NCI-H82 (cell line): ENCODE results near the gene NF2.

Experiments used
- DNase-seq: peaks from one replicate; lab custom pipeline; 2025; lab: John Stamatoyannopoulos, UW

Gene NF2

DNA sequence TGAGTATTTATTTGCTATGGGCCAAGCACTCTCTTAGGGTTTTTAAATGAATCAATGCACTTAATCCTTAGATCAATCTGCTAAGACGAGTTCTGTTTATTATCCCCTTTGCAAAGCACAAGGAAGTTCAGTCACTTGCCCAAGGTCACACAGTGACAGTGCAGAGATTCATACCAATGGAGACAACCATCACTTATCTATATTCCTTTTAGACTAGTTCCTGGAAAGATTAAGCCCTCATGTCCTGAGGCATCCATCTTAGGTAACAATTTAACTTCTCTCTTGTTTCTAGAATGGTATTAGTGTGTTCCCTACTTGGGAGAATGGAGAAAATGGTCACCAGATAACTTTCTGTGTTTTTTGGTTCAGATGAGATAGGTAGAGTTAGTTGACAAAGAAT, 28.3 kb downstream of the NF2 start:
- DNase-seq: no peak

DNA sequence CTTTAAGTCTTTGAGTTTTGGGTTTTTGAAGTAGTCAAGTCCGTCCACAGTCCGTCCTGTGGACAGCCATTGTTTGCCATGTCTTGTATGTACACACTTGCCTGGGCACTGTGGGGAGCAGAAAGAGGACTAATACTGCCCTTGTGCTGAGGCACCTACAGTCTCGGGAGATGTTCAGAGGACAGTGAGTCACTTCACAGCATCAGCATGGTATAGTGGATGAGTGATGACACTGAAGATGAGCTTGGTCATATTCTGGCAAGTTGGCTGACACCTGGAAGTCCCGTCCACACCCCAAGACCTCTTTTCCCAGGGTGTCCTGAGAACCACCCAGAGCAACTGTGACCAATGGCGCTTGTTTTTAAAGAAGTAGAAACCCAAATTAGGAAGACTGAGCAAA, 29.2 kb downstream of the NF2 start:
- DNase-seq: no peak

DNA sequence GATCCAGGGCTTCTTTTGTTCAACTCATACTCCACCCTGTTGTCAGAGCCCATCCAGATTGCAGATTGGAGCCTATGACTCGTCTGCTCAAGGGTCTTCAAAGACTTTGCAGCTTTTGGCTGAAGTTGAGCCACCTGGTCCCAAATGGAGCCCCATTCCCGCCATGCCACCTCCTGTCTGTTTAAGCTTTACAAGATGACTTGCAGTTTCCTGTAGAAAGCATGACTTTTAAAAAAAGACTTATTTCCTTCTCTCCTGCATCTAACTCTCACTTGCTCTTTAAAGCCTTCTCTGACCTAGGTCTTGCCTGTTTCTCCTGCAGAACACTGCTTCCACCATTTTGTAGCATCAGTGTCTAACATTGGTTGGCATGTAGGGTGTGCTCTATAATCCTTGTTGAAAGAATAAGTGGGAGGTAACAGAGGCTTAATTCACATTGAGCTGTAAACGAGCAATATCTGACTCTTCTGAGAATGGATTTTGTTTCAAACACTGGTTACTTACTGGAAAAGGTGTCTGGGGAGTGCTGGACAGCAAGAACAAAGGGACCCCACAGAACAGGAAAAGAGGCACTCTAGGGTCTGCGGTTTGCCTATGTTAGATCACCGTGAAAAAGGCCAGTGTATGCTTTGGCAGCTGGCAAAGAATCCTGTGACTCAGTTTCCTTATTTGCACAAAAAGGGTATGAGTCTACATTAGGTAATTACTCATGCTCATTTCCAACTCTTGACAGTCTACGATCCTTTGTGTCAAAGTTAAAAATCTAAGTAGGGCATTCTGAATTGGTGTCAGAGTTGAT, 30.3 kb downstream of the NF2 start:
- DNase-seq: no peak

DNA sequence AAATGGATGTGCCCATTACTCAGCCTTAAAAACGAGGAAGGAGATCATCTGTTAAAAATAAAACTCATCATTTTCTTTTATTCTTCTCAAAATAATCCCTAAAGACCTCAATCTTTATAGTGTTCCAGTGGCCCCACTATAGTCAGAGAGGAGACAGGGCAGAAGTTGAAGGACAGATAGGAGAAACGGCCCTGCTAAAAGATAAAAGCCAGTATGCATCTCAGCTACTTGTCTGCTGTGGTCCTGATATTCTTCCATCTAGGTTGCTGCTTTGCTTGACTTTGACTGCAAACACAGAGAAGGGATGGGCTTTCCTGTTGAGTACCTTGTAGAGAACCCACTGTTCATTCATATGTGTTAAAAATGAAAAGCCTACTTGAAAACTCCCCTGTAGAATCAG, 31.4 kb downstream of the NF2 start:
- no peak for DNase-seq

DNA sequence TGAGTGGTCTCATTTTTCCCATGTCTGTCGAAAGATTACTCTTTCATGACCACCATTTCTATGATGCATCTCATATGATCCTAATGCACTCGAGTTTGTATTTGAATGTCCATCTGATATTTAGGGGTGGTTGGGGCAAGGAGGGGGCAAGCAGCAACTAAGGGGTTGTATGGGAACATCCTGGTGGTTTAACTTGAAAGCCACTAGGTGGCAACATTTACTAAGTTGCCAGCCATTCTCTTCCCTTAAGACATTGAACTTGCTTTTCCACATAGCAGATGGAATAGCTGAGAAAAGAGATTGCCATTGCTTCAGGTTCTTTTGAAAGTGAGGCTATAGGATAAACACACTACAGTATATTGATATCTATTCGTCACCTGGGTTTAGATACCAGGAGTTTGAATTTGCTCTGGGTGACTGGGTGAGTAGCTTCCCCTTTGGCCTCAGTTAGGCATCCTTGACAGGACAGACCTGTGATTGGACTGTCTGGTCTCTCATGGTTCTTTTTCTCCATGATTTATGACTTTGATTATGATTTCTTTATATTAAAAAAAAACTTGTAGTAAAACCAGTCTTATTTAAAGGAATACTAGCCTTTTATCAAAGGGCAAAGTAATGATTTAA, 32.4 kb downstream of the NF2 start:
- peak; percentile 81 for DNase-seq

DNA sequence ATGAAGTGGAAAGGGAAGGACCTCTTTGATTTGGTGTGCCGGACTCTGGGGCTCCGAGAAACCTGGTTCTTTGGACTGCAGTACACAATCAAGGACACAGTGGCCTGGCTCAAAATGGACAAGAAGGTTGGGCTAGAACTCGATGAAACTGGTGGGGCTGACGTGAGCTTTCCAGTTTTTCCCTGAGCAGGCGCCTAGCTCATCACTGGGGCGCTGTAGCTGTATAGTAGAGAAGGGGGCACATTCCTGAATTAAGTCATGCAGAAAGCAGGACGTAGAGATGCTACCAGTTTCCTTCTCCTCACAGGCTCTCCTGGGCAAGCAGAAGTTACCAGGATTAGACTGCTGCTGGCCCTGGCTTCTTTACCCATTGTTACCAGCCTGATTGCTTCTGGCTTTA, 33.3 kb downstream of the NF2 start:
- no peak for DNase-seq

DNA sequence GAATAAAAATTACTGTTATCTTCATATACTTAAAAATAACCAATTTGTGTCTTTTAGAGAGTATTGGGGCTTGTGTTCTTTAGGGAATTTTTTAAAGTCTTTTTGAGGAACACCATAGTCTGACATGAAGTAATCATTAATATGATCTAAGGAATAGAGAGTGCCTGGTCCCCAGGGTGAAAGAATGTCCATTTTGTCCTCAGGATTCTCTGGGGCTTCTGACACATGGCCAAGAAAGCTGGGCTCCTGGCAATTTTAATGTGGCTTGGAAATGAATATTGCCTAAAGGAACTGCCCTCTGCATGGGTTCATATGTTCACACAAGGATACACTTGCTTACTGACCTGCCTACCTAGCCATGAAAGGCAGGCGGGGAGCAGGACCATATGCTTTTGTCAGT, 33.7 kb downstream of the NF2 start:
- DNase-seq: no peak

DNA sequence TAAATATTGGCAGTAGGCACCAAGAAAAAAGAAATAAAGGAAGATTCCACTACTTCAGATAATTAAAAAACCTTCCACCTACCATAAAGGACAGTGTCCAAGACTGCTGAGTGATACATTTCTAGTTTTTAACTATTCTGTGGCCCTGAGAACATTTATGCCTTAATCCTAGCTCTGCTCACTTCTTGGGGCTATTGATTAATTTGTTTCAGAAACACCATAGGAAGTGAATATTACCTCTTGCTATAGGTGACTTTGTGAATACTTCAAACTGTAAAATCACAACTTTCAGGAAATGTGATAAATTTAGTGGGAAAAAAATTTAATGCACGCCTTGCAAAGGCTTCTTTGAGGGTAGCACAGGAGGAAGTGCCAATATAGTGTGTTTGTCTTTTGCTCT, 35.2 kb downstream of the NF2 start:
- no peak for DNase-seq

DNA sequence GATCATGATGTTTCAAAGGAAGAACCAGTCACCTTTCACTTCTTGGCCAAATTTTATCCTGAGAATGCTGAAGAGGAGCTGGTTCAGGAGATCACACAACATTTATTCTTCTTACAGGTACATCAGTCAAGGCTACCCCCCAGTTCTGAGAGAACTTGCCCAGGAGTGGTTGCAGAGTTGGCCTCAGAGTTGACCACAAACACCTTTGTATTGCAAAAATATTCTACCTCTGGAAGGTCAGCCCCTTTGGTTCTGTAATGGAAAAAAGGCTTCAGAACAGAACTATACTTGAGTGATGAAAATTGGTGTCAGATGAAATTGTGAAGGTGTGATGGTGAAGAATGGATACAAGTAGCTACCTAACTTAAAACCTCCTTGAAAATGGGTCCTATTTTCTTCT, 35.7 kb downstream of the NF2 start:
- DNase-seq: no peak

DNA sequence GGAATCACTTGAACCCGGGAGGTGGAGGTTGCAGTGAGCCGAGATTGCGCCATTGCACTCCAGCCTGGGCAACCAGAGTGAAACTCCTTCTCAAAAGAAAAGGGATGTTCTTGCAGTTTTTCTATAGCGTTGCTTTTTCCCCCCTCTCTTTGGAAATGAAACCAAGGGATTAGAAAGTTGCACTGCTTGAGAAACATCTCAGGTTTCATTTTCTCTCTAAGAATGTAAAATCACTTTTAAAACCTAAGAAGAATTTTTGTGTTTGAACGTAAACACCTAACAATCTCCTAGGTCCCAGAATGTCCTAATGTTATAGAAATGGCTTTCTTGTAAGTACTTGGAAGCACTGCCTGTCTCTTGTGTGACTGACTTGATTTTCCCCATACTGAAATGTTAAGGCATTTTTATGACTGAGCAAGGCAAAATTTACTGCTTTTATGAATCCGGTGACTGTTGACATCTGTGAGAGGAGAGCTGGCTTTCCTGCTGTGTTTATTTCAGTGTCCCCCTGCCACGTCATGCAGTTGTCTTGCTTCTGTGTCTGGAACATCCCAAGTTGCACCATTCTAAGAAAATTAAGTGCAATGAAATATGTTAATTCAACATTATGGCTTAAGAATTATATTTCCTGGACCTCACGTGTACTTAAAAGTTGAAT, 37.7 kb downstream of the NF2 start:
- no peak for DNase-seq

DNA sequence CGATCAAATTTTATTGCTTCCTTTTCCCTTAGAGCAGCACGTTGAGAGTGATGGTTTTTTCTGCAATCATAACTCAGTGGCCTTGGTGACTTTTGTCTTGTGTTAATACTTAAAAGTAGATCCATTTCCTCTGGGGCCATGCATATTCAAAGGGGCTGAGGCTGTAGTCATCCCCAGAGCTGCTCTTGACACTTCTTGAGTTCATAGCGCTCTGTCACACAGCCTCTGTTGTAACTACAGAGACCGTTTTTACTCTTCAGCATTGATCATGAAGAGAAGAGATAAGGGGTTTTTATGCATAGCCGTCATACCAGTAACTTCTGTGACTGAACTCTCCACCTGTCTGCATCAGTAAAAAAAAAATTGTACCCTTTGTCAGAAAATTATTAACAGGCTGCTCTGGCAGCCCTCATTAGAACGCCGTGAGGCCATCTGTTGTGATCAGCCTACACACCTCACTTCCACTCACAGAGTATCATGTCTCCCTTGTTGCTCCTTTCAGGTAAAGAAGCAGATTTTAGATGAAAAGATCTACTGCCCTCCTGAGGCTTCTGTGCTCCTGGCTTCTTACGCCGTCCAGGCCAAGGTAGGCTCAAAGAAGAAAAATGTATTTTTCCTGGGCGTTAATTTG, 38.4 kb downstream of the NF2 start:
- DNase-seq: no peak

DNA sequence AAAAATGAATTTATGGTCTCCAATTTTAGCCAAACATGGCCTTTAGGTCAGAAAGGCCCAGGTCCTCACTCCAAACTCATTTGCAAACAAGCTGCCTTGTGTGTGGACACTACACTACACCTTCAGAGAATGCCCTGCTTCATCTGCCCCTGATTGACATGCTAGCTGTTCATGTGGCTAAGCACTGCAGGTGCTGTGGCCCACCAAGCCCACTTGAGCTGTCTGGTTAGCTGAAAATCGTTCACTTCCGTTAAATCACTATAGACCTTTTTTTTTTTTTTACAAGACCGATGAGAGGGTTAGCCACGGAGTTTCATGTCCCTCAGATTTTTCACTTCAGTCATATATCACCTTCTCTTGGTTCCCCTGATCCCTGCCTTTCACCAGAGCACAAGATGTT, 39.3 kb downstream of the NF2 start:
- DNase-seq: no peak

DNA sequence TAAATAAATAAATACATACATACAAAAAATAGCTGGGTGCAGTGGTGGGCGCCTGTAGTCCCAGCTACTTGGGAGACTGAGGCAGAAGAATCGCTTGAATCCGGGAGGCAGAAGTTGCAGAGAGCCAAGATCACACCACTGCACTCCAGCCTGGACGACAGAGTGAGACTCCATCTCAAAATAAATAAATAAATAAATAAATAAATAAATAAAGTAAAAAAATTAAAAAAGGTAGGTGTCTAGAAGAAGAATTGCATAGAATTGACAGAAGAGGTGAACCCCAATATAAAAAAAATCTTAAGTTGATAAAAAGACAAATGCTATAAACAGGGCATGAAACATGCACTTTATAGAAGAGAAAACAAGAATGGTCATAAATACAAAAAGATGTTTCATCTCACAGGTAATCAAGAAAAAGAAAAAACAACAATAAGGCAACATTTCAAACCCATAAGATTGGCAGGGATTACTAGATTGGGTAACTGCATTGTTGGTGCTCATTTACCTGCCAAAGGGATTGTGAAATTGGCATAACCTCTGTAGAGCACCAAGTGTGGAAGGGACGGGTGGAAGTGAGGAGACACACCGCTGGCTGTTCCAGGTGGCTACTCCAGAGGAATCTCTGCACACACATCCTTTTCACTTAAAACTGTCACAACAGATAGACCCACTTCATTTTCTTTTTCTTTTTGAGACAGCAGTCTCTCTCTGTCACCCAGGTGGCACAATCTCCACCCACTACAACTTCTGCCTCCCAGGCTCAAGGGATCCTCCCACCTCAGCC, 44.7 kb downstream of the NF2 start:
- DNase-seq: no peak

DNA sequence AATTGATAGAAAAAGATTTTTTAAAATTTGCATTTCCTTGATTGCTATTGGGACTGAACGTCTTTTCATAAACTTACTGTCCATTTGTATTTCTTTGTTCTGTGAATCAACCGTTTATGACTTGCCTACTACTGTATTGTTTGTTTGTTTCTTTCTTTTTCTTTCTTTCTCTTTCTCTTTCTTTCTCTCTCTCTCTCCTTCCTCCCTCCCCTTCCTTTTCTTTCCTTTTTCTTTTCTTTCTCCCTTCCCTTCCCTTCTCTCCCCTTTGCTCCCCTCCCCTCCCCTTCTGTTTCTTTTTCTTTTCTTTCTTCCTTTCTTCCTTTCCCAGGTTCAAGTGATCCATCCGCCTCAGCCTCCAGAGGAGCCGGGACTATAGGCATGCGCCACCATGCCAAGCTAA, 46.9 kb downstream of the NF2 start:
- no peak for DNase-seq

DNA sequence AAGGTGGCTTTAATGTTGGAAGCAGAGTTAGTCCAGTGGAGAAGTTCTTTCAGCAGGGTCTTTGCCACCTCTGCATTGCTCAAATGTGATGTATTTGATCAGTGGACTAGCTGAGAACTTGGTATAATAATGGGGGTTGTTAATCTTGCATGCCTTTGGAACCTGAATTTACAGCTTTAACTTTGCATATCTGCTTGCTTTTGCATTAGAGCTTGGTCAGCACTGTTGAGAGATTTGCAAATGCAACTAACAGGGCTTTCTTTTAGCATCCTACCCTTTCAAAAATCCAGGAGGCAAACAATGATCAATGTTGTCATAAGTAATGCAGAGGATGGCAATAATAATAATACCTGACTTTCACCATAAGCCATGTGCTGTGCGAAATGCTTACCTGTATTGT, 48.2 kb downstream of the NF2 start:
- DNase-seq: no peak

DNA sequence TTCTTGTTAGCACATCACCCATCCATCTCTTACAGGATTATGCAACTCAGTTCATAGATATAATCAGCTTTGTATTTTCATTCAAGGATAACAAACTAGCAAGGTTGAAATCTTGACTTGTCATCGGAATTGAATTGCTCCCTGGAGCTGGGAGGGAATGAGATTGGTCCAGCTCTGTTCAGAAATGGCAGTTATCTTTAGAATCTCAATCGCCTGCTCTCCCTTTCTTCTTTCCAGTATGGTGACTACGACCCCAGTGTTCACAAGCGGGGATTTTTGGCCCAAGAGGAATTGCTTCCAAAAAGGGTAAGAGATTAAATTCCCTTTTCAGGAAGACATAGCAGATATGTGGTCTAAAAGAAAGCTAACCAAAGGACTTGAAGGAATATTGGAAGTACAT, 51.0 kb downstream of the NF2 start:
- peak; percentile 21 for DNase-seq

DNA sequence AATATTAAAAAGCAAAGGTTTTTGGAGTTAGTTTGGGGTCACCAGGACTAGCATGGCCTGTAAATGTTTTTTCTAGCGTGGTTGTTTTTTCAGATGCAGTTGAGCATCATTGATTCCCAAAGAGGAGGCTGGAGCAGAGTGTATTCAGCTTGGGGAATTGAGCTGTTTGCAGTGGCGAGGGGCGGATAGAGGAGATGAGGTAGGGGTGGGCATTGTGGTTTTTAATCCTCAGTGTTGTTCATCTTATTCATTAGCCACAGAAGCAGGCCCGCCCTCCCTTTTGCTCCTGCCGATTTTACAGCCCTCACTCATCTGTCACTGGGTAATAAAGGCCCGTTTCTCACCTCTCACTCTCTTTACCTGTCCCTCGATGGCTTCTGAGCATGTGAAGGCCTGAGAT, 51.4 kb downstream of the NF2 start:
- peak; percentile 64 for DNase-seq

DNA sequence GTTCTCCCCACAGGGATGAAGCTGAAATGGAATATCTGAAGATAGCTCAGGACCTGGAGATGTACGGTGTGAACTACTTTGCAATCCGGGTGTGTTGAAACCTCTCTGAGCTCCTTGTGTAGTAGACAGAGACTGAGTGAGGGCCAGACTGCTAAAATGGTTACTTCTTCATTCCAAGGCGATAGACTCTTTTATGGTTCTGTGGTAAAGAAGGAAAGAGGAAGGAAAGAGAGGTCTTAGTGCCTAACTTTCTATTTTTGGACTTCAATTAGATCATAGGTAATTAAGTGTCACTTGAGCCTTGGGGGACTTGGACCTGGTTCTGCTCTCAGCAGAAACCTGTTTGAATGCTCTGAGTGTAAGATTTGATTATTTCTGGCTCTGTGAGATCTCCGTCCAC, 54.7 kb downstream of the NF2 start:
- DNase-seq: no peak

DNA sequence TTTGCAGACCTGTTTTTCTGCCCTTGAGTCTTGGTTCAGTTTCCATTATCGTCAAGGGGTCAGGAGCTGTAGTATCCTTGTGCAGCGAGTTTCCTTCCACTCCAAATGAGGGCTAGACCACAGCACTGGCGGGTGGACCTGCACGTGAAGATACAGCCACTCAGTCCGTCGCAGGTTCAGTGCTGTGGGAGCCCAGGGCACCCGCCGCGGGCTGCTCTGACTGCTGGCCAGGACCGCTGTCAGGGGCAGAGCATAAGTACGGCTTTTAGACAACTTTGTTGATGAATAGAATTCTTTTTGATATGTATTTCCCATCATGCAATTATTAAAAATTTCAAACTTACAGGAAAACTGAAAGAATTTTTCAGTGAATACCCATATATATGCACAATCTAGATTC, 56.6 kb downstream of the NF2 start:
- no peak for DNase-seq

DNA sequence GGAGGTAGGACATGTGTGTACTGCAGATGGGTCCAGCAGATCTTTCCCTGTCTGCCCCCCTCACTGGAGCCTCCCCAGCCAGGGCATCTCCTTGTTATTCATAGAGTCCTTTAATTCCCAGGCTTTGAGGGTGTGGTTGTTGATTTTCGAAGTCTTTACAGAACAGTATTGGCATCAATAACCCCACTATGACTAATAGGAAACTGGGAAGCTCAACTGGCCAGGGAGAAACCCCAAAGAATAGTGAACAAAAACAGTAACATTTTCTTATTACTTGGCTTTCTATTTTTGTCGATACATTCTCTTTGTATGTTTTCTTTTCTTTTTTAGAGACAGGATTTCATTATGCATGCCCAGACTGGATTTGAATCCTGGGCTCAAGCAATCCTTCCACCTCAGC, 57.9 kb downstream of the NF2 start:
- no peak for DNase-seq

DNA sequence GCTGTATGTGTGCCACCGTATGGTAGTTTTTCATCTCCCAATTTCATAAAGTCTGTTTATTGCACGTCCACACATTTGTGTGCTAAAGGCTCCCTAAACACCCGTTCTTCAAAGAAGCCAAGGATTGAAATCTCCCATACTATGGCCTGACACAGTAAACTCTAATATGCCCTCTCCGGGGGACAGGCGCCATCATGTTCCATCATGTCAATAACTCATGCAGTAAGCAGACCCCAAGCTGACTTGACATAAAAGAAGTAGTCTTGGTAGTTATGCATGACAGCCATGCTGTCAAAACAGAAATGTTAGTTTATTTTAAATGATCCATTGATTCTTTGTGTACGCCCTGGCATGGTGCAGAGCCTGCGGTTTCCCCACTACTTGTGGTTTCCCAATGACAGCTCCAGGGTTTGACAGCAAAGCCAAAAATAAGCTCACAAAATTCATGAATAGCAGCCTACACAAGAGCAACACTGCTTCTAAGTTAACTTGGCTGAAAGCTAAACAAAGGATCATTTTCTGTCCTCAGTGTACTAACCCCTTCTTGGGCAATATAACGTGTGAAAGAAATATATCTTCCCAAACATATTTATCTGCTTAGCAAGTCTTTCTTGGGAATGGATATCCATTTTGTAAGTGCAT, 59.9 kb downstream of the NF2 start:
- DNase-seq: no peak

DNA sequence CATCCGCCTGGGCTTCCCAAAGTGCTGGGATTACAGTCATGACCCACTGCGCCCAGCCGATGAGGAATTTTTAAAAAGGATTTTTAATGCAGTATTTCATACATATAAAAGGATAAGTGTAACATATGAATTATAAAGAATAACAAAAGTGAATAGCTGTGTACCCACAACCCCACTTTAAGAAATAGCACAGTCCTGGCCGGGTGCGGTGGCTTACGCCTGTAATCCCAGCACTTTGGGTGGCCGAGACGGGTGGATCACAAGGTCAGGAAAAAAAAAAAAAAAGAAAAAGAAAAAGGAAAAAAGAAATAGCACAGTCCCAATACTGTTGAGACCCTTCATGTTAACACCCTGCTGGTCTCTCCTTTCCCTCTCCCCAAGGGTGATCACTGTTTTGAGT, 62.1 kb downstream of the NF2 start:
- no peak for DNase-seq
